ENCODE measurements around the gene LSAMP.

LSAMP gene

DNA sequence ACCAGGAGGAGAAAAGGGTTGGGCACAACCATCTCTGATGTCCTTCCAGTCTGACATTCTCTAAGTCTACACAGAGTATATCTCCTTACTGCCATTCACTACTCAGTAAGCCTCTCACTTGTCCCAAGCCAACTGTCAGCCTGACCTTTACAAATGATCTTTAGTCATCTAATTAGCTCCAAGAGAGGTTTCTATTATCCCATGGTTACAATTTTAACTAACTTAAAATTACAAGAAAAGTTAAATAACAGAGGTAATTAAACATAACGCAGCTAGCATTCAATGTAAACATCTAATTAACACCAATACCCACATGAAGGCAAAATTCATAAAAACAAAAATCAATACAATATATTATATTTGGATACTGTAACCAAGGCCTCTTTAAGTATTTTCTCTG is 126.9 kb downstream of the LSAMP start:
- no peak overlapping the region for H3K4me3 ChIP-seq (ENCODE audit: low read depth, low read length)
- DNase-seq (ENCODE audit: low read depth), result no peak
- TF ChIP-seq, protein P1, sequence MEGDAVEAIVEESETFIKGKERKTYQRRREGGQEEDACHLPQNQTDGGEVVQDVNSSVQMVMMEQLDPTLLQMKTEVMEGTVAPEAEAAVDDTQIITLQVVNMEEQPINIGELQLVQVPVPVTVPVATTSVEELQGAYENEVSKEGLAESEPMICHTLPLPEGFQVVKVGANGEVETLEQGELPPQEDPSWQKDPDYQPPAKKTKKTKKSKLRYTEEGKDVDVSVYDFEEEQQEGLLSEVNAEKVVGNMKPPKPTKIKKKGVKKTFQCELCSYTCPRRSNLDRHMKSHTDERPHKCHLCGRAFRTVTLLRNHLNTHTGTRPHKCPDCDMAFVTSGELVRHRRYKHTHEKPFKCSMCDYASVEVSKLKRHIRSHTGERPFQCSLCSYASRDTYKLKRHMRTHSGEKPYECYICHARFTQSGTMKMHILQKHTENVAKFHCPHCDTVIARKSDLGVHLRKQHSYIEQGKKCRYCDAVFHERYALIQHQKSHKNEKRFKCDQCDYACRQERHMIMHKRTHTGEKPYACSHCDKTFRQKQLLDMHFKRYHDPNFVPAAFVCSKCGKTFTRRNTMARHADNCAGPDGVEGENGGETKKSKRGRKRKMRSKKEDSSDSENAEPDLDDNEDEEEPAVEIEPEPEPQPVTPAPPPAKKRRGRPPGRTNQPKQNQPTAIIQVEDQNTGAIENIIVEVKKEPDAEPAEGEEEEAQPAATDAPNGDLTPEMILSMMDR (IDR thresholded peaks at IDR 0.05; ENCODE audit: low read depth, low read length, missing control alignments), result no peak
- in situ Hi-C loops (cut with HindIII; ENCODE audit: low sequenced_read_pairs), result no loop called here

DNA sequence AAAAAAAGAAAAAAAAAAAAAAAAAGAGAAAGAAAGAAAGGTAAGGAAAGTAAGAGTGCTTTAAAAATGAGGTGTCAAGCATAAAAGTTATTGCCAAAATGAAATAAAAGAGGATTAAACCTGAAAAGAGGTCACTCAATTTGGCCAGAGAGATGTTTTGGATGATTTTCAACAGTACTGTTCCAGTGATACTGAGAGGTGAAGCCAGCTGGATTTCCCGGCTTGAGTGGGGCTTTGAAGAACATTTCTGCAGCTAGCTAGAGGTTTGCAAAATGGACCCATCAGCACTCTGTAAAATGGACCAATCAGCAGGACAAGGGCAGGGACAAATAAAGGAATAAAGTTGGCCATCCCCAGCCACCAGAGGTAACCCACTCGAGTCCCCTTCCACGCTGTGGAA is 128.5 kb downstream of the LSAMP start:
- in situ Hi-C loops (cut with HindIII; ENCODE audit: low sequenced_read_pairs), result no loop called here
- no peak for DNase-seq (ENCODE audit: low read depth)
- TF ChIP-seq, protein P1 (IDR thresholded peaks at IDR 0.05; ENCODE audit: low read depth, low read length, missing control alignments), result no peak
- no peak overlapping the region for H3K4me3 ChIP-seq (ENCODE audit: low read depth, low read length)

DNA sequence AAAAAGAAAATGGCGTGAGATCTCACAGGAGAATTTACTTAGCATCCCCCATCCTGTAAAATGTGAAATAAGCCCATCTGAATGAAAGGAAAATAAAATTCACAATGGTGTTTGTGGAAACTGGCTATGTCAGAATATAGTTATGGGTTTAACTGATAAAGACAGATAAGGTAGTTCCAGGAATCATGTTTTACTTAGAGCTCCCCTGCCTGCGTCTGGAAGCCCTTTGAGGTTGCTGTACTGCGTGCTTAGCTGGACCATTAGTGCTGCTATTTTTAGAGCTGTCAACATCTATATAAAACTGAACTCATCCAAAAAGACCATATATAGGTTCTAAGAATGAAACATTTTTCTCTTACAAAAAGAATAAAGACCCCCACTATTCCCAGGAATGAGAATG is 130.8 kb downstream of the LSAMP start:
- in situ Hi-C loops (cut with HindIII; ENCODE audit: low sequenced_read_pairs), result no loop called here
- H3K4me3 ChIP-seq (ENCODE audit: low read depth, low read length), result no peak overlapping the region
- DNase-seq (ENCODE audit: low read depth), result no peak
- TF ChIP-seq, protein P1 (IDR thresholded peaks at IDR 0.05; ENCODE audit: low read depth, low read length, missing control alignments), result no peak

DNA sequence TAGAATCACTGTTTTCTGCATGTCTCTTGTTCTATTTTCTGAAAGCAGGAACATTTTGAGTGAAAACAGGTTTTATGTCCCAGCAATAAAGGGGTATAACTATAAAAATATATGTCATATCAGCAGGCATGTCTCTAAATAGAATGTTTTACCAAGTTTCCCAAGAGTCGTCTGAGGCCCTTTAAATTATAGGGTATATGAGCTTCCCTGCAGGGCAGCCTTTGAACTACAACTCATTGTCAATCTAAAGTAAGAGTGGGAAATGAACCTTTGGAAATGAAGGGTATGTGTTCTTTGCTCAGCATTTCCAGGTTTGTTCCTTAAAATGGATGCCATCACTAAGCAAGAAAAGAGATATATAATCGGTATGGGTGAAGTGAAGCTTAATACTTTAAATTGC is 138.6 kb downstream of the LSAMP start:
- H3K4me3 ChIP-seq (ENCODE audit: low read depth, low read length), result no peak overlapping the region
- in situ Hi-C loops (cut with HindIII; ENCODE audit: low sequenced_read_pairs), result no loop called here
- TF ChIP-seq, protein P1 (IDR thresholded peaks at IDR 0.05; ENCODE audit: low read depth, low read length, missing control alignments), result no peak
- DNase-seq (ENCODE audit: low read depth), result no peak

DNA sequence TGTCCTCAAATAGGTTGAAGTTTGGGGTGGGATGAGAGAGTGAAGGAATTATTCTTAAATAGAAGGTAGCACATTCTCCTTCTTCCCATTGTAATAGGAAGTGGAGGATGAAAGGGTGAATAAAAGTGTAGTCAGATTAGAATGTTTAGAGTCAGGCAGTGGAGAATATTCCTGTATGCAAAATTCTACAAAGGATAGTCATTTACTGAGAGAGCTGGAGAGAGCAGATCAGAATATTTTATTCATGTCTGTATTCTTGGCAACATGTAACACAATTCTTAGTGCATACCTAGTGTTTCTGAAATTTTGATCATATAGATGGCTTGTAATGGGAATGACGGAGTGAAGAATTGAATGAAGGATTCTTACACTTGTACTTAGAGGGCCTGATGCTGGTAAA is 139.1 kb downstream of the LSAMP start:
- TF ChIP-seq, protein P1 (IDR thresholded peaks at IDR 0.05; ENCODE audit: low read depth, low read length, missing control alignments), result no peak
- DNase-seq (ENCODE audit: low read depth), result no peak
- in situ Hi-C loops (cut with HindIII; ENCODE audit: low sequenced_read_pairs), result no loop called here

DNA sequence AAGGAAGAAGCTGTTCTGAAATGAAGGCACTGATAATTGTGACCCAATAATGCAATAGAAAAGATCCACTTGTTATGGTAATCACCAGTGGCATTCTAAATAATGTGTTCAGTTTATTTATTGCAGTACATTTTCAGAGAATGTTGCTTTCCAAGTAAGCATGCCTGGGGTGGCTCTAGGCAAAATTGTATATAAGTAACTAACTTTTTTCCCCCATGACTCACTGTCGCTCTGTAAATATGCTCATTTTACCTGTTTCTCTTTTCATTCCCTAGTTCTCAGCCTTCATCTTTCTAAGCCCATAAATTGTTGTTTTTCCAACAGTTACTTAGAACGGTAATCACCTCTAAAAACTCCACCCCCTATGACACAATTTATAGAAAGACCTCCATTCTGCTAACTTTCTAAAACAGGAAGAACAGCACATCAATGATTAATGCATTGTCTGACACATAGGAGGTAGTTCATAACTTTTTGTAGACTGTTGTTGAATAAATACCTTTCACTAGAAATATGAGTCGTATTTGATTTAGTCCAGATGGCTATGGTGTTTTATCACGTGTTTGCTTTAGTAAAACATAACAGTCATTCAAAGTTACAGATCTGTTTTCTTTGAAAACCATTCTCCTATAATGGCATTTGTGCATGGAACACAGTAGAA is 143.1 kb downstream of the LSAMP start:
- no peak for DNase-seq (ENCODE audit: low read depth)
- TF ChIP-seq, protein P1 (IDR thresholded peaks at IDR 0.05; ENCODE audit: low read depth, low read length, missing control alignments), result no peak
- in situ Hi-C loops (cut with HindIII; ENCODE audit: low sequenced_read_pairs), result no loop called here
- no peak overlapping the region for H3K4me3 ChIP-seq (ENCODE audit: low read depth, low read length)

More for the DNA sequence above, 139.1 kb downstream of the LSAMP start:
- no peak overlapping the region for H3K4me3 ChIP-seq (ENCODE audit: low read depth, low read length)
